T follicular helper cell (primary cell): Measurements from ENCODE around the gene CIAO3.

ENCODE experiments used
- DNase-seq: peaks from one replicate; pipeline ENCODE4 v3.0.0-alpha.2; 2020; ENCODE audit warnings: low read depth

Gene CIAO3

GRCh38 chr16:709566-710499 lies 31.0 kb downstream of the CIAO3 start:
- no peak for DNase-seq

DNA sequence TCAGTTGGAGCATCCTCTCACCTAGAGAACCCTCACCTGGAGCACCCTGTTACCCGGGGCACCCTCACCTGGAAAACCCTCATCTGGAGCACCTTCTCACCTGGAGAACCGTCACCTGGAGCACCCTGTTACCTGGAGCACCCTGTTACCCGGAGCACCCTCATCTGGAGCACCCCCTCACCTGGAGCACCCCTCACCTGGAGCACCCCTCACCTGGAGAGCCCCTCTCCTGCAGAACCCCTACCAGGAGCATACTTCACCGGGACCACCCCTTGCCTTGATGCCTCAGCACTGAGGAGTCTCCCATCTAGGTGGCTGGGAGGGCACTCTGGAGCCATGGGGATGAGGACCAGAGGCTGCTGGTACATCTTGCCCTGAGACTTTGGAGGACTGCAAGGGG lies 31.8 kb downstream of the CIAO3 start:
- no peak for DNase-seq

DNA sequence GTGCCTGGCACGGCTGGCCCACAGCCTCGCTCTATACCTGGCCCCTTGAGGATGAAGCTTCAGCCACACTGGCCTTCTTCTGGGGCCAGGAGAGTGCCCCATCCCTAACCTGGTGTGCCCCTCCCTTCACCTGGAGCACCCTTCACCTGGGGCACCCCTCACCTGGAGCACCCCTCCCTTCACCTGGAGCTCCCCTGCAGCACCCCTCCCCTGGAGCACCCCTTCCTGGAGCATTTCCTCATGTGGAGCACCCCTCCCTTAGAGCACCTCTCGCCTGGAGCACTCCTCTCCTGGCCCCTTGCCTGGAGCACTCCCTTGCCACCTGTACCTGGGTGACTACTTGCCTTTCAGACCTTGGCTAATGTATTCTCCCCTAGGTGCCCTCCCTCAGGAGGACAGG lies 32.8 kb downstream of the CIAO3 start:
- DNase-seq, result no peak

- no peak for DNase-seq
These were observed 33.7 kb downstream of the CIAO3 start for GRCh38 chr16:707062-707538.

DNA sequence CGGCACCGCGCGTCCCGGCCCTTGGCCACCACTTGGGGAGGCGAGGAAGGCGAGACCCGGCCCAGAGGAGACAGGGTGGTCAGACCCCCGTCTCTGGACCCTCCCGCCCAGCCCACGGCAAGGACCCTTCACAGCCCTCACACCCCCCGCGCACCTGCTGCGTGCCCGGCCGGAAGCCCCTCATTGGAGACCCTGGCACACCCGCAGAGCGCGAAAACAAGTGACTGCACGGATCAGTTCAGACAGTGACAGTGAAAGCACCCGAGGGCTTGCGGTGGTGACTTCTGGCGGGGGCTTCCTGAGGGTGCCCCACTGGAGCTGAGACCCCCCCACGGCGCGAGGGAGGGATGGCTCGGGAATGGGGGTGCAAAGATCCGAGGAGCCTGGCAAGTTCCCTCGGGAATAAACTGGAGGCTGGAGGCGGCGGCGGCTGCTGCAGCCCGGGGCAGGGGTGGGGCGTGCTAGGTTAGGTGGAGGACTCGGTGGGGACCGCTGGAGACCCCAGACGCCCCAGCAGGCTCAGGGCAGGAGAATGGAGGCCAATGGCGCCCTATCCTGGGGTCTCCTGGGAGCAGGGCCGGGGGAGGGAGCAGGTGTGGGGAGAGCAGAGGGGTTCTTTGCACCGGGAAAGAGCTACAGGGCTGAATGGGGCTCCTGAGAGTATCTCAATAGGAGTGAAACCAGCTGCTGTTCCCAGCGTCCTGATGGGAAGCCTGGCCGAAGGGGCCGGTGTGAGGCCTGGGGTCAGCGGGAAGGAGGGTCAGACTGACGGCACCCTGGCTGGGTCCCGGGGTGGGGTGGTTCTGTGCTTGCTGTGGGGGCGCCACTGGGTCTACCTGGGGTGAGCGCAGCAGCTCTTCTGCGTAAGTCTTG lies 34.4 kb downstream of the CIAO3 start:
- DNase-seq, result no peak

DNA sequence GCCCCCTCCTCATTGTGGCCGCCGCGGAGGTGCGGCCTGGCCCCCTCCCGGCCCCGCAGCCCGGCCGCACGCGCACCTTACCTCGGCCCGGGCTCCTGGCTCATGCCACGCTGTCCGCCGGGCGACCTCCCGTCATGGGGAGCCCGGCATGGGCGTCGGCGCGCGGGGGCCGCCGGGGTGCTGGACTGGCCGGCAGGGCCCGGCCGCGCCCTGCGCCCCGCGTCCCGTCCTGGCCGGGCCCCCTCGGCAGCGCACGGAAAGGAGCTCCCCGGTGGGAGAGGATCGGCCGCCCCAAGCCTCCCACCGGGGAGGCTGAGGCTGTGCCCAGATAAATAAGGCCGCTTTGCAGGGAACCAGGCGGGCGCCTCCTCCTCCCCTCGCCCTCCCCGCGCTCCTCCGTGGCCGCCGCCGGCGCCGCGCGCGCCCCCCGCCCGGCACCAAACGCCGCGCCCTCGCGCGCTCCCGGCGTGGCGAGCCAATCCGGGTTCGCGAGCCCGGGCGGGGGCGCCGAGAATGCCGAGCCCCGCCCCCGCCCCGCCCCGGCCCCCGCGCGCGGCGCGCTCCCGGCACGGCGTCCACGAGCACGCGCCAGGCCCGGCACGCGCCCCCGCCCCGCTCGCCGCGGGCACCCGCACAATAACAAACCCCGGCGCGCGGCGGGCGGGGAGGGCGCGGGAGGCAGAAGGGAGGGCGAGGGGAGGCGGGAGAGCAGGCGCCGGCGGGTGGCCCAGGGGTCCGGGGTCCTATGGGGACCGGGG lies 35.2 kb downstream of the CIAO3 start, which contains the start of gene FBXL16:
Gene FBXL16 (minus strand): TSS at position 371 of the 758 bp plus-strand sequence. CDS start 8,396 bp downstream, outside the sequence.
- DNase-seq, result no peak

DNA sequence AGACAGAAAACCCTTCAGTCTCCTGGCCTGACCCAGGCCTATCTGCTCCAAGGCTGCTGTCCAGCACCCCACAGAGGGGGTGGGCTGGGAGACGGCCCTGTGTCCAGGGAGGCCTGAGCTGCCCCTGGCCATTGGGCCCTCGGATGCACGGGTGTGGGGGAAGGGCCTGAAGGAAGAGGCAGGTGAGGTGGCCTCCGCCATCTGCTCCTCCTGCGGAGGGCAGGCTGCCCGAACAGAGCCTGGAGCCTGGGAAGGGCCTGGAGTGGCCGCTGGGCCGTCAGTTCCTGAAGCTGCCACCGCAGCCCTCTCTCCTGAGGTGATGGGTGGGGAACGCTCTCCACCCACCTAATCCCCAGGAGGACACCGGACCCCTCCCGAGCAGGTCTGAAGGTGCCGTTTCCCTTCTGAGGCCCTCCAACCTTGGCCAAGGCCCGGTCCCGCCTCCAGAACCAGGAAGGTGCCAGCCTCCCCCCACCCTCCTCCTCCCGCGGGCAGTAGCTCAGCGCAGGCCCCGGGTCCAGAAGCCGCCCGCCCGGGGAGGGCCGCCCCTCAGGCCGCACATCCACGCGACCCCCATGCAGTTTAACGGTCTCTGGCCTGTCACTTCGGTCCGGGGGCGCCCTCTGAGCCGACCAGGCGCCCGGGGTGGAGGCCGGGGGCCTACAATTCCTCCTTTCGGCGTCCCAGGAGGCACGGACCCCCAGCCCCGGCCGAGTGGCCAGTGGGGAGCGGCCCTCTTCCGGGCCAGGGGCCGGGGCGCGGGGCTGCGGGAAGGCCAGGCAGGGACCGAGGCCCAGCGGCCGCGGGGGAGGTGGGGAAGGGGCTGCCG lies 36.0 kb downstream of the CIAO3 start:
- DNase-seq, result no peak

DNA sequence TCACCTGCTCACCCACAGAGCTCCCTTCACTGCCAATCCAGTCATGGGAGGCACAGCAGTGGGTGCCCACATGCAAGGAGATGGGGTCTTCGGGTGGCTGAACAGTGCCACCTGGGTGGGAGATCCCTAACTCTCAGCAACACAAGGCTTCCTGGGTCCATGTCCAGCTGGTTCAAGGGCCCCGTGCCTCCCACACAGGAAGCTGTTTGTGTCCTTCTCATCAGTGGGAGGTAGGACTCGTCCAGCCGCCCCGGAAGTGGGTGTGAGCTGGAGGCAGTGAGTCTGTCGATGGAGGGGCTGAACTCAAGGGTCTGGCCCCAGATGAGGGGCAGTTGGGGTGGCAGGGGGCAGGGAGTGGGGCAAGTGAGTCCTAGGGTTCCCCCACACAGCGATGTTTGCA lies 36.8 kb downstream of the CIAO3 start:
- DNase-seq, result no peak

DNA sequence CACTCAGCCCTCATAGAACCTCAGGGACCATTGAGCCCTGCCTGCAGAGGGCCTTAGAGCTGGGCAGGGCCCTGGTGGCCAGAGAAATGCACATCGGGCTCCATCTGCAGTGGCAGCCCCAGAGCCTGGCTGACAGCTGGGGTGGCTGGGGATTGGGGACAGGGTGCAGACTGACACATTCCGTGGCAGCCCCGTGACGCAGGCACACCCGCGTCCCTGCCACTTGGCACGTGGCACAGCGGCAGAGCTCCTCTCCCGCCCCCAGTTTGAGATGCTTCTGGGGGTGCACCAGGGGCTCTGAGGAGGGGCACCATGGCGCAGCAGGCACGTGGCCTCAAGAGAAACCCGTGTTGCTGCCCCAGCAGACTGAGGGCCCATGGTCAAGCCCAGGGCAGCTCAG lies 37.4 kb downstream of the CIAO3 start:
- DNase-seq, result no peak

GRCh38 chr16:702341-702740 lies 38.5 kb downstream of the CIAO3 start:
- DNase-seq, result no peak

GRCh38 chr16:700684-701584 lies 39.9 kb downstream of the CIAO3 start:
- DNase-seq, result no peak

GRCh38 chr16:698911-699671 lies 41.7 kb downstream of the CIAO3 start:
- no peak for DNase-seq

DNA sequence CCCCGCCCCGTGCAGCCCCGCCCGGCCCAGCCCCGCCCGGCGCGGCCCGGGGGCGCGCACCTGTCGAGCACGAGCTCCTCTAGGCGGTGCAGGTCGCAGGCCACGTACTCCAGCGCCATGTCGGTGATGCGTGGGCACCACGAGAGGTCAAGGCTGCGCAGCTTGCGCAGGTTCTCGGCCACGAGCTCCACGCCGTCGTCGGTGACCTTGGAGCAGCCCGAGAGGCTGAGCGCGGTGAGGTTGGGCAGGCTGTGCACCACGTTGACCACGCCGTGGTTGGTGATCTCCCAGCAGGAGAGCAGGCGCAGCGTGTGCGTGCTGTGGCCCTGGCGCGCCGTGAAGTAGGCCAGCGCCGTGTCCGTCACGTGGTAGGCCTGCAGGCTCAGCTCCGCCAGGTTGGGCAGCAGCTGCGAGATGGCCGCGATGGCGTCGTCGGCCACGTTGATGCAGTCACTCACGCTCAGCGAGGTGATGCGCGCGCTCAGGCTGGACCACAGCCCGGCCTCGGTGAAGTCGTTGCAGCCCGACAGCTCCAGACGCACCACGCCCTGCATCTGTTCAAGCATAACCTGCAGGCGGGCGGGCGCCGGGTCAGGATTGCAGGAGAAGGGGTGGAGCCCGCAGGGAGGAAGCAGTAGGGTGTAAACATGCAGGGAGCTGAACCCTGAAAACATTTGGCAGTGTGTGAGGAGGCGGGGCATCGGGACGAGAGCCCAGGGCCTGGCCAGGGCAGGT lies 45.3 kb downstream of the CIAO3 start:
- peak; percentile 55 for DNase-seq

DNA sequence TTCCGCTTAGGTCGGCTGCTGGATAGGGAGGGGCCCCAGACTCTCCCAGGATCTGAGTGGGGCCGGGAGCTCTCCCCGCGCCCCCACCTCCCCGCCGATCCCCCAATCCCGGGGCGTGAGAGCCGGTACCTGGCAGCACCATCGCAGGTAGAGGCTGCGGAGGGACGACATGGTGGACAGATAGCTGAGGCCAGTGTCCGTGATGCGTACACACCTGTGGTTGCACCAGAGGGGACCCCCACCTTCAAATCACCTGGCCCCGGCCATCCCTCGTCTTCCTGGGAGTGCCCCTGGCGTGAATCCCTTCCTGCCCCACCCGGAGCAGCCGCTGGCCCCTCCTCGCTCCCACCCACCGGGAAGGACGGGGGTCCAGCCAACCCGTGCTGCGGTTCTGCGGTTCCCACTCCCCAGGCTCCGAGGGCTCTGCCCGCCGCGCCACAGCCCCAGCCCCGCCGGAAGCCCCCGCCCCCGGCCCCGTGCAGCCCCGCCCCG lies 45.9 kb downstream of the CIAO3 start:
- no peak for DNase-seq

DNA sequence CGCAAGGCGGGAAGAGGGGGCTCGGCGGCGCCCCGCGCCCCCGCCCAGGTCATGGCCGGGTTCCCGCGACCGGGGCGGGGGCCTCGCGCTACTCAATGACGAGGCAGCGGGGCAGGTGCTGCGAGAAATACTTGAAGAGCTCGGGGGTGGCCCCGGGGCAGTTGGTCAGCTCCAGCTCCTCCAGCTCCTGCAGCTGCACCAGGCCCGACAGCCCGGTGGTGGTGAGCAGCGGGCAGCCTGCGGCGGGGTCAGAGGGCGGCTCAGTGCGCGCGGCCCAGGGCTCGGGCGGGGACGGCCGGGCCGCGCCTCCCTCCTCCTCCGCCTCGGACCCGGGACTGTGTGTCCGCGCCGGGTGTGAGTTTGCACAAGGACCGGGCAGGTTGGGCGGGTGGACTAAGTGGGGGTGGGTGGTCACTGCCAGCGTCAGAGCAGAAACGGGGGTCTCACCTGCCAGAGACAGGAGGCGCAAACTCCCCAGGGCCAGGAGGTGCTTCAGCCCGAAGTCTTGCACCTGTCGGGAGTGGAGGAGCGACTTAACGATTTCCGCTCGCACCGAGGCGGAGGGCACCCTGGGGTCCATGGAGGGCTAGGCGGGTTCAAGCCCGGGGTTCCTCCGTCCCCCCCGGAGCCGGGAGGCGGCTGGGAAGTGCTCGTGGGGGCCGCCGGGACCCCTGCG lies 46.5 kb downstream of the CIAO3 start:
- DNase-seq, result no peak

DNA sequence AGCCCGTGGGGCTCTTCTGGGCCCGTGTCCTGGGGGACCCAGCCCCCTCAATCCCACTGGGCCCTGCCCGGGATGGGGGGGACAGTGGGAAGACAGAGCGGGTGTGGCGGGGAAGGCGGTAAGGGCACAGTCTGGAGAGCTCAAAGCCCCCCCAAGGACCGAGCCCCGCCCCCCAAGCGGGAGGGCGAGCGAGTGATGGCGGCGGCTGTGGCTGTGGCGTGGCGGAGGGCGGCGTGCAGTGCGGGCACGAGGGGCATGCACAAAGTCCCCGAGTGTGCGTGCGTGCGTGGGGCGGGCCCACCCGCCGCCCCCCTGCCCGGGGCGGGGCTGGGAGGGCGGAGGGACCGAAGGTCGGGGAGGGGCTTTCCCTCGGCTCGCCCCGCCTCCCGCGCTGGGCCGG lies 47.0 kb downstream of the CIAO3 start:
- DNase-seq, result no peak

DNA sequence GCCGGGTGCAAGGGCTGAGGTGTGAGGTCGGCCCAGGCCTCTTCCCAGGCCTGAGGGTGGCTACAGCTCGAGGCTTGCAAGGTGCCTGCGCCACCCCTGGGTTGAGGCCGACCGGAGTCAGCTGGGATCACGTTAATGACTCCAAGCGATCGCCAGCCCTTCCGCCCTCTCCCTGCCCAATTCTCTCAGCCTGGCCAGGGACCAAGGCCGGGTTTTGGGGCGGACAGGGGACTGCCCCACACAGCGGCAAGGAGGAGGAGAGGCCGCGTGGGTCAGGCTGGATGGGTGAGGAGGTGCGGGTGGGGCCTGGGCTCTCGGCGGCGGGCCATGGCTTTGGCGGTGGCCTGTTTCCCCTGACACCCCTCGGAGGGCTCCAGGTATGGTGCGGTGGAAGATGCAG lies 47.4 kb downstream of the CIAO3 start:
- no peak for DNase-seq
